HepG2 (cell line): ENCODE data around the gene ACER3. TPM values are rescaled to one million over a fixed set of nuclear protein-coding genes. Genes with fewer than 3 reads are reported as not detected.
A peak's percentile ranks its signal among the peaks of the same experiment; 100 is the strongest.

Experiments used
- GATA4 ChIP-seq: sonication (generic); IDR thresholded peaks from 2 replicates; pipeline ENCODE4 v1.6.1; 2016; ENCODE audit warnings: antibody characterized with exemption, low read depth, borderline replicate concordance
- HHEX ChIP-seq: IDR thresholded peaks from 2 replicates; pipeline ENCODE4 v1.6.1; 2016; ENCODE audit warnings: control low read depth
- MED1 ChIP-seq: sonication (generic); formaldehyde crosslinking; IDR thresholded peaks from 2 replicates; pipeline ENCODE4 v1.4.0; 2020; ENCODE audit warnings: missing genetic modification reagents
- NCOA2 ChIP-seq: sonication (generic); formaldehyde crosslinking; IDR thresholded peaks from 2 replicates; pipeline ENCODE4 v1.8.0; 2022; ENCODE audit warnings: inconsistent platforms
- NR2F6 ChIP-seq, 2 experiments: IDR thresholded peaks; 2 replicates each; pipeline ENCODE4 v1.6.1; 2016; ENCODE audit warnings: antibody characterized with exemption in 1 of 2, mild to moderate bottlenecking in 1 of 2
- ZFP36L1 ChIP-seq: sonication (generic); formaldehyde crosslinking; IDR thresholded peaks from 2 replicates; pipeline ENCODE4 v1.8.0; 2022; ENCODE audit warnings: mild to moderate bottlenecking, missing genetic modification reagents, moderate library complexity
- ZNF232 ChIP-seq: sonication (generic); formaldehyde crosslinking; IDR thresholded peaks from 2 replicates; pipeline ENCODE4 v1.4.0; 2020; ENCODE audit warnings: missing genetic modification reagents, borderline replicate concordance
- ZNF331 ChIP-seq: sonication (generic); formaldehyde crosslinking; IDR thresholded peaks from 2 replicates; pipeline ENCODE4 v1.4.0; 2020; ENCODE audit warnings: missing genetic modification reagents
- polyA plus RNA-seq, 8 experiments: library from polyadenylated mRNA; depleted of rRNA in 3 of 8; stranded (reverse) in 7 of 8; unstranded in 1 of 8; fragments of >200 nt; fragmentation: Illumina TruSeq in 4 of 8; extraction: Trizol in 4 of 8; gene quantifications; 2 replicates each; pipeline versions ENCODE4 v1.2.1 to v1.2.3, GENCODE V29; 2011 to 2016; ENCODE audit warnings: low read depth in 4 of 8, missing spikeins in 1 of 8, mixed read lengths in 1 of 8; ENCODE audit not compliant: insufficient read depth in 1 of 8
- total RNA-seq, 5 experiments: library from RNA; depleted of rRNA; stranded (reverse); fragments of >200 nt; fragmentation: Illumina TruSeq; extraction: Trizol; gene quantifications; 2 replicates each; pipeline ENCODE4 v1.2.3, GENCODE V29; 2016; ENCODE audit warnings: low read depth in 1 of 5
- TF ChIP-seq, protein P1 (sequence below): IDR thresholded peaks from 2 replicates; pipeline ENCODE4 v1.4.0; 2020; ENCODE audit warnings: mild to moderate bottlenecking, missing genetic modification reagents
- TF ChIP-seq, protein P2 (sequence below): sonication (generic); formaldehyde crosslinking; IDR thresholded peaks from 2 replicates; pipeline ENCODE4 v1.8.0; 2023; ENCODE audit warnings: mild to moderate bottlenecking, missing genetic modification reagents
- TF ChIP-seq, protein P3 (sequence below): sonication (generic); formaldehyde crosslinking; IDR thresholded peaks from 2 replicates; pipeline ENCODE4 v1.4.0; 2020; ENCODE audit warnings: mild to moderate bottlenecking, missing genetic modification reagents, borderline replicate concordance
- TF ChIP-seq, protein P4 (sequence below): sonication (generic); formaldehyde crosslinking; IDR thresholded peaks from 2 replicates; pipeline ENCODE4 v1.5.0; 2020; ENCODE audit warnings: mild to moderate bottlenecking, missing genetic modification reagents, borderline replicate concordance

ACER3 gene
- total and polyA plus RNA-seq, 2 of the 13 experiments (the other 11 are each of a cell fraction or from before 2014, with no cell fraction given): 6.0 to 9.8 TPM

DNA sequence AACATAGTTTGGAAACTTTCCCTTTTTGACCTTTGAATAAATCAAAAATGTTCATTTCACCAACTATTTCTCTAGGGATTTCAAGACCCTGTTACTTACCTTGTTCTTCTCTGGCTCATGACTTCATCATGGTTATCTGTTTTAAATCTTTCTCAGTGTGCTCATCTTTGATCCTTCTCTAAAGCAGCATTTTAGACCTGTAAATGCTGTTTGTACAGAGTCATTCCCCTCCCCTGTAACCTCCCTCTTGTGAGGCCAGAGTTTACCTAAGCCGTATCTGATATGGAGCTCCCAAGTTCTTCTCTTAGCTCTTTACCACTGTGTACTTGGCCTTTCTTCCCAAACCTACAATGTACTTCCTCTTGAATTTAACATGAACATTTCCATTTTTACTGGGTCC, 56.0 kb downstream of the ACER3 start (continued):
- TF ChIP-seq, protein P1, sequence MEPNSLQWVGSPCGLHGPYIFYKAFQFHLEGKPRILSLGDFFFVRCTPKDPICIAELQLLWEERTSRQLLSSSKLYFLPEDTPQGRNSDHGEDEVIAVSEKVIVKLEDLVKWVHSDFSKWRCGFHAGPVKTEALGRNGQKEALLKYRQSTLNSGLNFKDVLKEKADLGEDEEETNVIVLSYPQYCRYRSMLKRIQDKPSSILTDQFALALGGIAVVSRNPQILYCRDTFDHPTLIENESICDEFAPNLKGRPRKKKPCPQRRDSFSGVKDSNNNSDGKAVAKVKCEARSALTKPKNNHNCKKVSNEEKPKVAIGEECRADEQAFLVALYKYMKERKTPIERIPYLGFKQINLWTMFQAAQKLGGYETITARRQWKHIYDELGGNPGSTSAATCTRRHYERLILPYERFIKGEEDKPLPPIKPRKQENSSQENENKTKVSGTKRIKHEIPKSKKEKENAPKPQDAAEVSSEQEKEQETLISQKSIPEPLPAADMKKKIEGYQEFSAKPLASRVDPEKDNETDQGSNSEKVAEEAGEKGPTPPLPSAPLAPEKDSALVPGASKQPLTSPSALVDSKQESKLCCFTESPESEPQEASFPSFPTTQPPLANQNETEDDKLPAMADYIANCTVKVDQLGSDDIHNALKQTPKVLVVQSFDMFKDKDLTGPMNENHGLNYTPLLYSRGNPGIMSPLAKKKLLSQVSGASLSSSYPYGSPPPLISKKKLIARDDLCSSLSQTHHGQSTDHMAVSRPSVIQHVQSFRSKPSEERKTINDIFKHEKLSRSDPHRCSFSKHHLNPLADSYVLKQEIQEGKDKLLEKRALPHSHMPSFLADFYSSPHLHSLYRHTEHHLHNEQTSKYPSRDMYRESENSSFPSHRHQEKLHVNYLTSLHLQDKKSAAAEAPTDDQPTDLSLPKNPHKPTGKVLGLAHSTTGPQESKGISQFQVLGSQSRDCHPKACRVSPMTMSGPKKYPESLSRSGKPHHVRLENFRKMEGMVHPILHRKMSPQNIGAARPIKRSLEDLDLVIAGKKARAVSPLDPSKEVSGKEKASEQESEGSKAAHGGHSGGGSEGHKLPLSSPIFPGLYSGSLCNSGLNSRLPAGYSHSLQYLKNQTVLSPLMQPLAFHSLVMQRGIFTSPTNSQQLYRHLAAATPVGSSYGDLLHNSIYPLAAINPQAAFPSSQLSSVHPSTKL (CRISPR knock-in tag): peak; percentile 73
- peak; percentile 29; the same call in 1 of the 2 replicates for TF ChIP-seq NCOA2 (CRISPR knock-in tag)
- TF ChIP-seq NR2F6 (IDR thresholded peaks at IDR 0.05): peak; percentile 50; the same call in 1 of the 2 replicates
- no peak for TF ChIP-seq NR2F6 (CRISPR knock-in tag; IDR thresholded peaks at IDR 0.05)
- TF ChIP-seq MED1 (CRISPR knock-in tag): no peak
- TF ChIP-seq, protein P2, sequence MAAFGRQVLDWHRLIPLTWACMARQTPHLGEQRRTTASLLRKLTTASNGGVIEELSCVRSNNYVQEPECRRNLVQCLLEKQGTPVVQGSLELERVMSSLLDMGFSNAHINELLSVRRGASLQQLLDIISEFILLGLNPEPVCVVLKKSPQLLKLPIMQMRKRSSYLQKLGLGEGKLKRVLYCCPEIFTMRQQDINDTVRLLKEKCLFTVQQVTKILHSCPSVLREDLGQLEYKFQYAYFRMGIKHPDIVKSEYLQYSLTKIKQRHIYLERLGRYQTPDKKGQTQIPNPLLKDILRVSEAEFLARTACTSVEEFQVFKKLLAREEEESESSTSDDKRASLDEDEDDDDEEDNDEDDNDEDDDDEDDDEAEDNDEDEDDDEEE (CRISPR knock-in tag): no peak
- TF ChIP-seq HHEX: peak; percentile 75
- peak; percentile 41; the same call in 1 of the 2 replicates for TF ChIP-seq GATA4
- no peak for TF ChIP-seq ZFP36L1 (CRISPR knock-in tag)
- TF ChIP-seq, protein P3, sequence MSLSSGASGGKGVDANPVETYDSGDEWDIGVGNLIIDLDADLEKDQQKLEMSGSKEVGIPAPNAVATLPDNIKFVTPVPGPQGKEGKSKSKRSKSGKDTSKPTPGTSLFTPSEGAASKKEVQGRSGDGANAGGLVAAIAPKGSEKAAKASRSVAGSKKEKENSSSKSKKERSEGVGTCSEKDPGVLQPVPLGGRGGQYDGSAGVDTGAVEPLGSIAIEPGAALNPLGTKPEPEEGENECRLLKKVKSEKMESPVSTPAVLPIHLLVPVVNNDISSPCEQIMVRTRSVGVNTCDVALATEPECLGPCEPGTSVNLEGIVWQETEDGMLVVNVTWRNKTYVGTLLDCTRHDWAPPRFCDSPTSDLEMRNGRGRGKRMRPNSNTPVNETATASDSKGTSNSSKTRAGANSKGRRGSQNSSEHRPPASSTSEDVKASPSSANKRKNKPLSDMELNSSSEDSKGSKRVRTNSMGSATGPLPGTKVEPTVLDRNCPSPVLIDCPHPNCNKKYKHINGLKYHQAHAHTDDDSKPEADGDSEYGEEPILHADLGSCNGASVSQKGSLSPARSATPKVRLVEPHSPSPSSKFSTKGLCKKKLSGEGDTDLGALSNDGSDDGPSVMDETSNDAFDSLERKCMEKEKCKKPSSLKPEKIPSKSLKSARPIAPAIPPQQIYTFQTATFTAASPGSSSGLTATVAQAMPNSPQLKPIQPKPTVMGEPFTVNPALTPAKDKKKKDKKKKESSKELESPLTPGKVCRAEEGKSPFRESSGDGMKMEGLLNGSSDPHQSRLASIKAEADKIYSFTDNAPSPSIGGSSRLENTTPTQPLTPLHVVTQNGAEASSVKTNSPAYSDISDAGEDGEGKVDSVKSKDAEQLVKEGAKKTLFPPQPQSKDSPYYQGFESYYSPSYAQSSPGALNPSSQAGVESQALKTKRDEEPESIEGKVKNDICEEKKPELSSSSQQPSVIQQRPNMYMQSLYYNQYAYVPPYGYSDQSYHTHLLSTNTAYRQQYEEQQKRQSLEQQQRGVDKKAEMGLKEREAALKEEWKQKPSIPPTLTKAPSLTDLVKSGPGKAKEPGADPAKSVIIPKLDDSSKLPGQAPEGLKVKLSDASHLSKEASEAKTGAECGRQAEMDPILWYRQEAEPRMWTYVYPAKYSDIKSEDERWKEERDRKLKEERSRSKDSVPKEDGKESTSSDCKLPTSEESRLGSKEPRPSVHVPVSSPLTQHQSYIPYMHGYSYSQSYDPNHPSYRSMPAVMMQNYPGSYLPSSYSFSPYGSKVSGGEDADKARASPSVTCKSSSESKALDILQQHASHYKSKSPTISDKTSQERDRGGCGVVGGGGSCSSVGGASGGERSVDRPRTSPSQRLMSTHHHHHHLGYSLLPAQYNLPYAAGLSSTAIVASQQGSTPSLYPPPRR (CRISPR knock-in tag): peak; percentile 94
- TF ChIP-seq ZNF331 (CRISPR knock-in tag): no peak
- TF ChIP-seq, protein P4, sequence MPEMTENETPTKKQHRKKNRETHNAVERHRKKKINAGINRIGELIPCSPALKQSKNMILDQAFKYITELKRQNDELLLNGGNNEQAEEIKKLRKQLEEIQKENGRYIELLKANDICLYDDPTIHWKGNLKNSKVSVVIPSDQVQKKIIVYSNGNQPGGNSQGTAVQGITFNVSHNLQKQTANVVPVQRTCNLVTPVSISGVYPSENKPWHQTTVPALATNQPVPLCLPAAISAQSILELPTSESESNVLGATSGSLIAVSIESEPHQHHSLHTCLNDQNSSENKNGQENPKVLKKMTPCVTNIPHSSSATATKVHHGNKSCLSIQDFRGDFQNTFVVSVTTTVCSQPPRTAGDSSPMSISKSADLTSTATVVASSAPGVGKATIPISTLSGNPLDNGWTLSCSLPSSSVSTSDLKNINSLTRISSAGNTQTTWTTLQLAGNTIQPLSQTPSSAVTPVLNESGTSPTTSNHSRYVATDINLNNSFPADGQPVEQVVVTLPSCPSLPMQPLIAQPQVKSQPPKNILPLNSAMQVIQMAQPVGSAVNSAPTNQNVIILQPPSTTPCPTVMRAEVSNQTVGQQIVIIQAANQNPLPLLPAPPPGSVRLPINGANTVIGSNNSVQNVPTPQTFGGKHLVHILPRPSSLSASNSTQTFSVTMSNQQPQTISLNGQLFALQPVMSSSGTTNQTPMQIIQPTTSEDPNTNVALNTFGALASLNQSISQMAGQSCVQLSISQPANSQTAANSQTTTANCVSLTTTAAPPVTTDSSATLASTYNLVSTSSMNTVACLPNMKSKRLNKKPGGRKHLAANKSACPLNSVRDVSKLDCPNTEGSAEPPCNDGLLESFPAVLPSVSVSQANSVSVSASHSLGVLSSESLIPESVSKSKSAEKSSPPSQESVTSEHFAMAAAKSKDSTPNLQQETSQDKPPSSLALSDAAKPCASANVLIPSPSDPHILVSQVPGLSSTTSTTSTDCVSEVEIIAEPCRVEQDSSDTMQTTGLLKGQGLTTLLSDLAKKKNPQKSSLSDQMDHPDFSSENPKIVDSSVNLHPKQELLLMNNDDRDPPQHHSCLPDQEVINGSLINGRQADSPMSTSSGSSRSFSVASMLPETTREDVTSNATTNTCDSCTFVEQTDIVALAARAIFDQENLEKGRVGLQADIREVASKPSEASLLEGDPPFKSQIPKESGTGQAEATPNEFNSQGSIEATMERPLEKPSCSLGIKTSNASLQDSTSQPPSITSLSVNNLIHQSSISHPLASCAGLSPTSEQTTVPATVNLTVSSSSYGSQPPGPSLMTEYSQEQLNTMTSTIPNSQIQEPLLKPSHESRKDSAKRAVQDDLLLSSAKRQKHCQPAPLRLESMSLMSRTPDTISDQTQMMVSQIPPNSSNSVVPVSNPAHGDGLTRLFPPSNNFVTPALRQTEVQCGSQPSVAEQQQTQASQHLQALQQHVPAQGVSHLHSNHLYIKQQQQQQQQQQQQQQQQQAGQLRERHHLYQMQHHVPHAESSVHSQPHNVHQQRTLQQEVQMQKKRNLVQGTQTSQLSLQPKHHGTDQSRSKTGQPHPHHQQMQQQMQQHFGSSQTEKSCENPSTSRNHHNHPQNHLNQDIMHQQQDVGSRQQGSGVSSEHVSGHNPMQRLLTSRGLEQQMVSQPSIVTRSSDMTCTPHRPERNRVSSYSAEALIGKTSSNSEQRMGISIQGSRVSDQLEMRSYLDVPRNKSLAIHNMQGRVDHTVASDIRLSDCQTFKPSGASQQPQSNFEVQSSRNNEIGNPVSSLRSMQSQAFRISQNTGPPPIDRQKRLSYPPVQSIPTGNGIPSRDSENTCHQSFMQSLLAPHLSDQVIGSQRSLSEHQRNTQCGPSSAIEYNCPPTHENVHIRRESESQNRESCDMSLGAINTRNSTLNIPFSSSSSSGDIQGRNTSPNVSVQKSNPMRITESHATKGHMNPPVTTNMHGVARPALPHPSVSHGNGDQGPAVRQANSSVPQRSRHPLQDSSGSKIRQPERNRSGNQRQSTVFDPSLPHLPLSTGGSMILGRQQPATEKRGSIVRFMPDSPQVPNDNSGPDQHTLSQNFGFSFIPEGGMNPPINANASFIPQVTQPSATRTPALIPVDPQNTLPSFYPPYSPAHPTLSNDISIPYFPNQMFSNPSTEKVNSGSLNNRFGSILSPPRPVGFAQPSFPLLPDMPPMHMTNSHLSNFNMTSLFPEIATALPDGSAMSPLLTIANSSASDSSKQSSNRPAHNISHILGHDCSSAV (CRISPR knock-in tag): no peak
- TF ChIP-seq ZNF232 (CRISPR knock-in tag): no peak
